Peyer's patch (tissue), 4 donors: Measurements from ENCODE around the gene MET. TPM values are rescaled to one million over a fixed set of nuclear protein-coding genes. Genes with fewer than 3 reads are reported as not detected.

Source experiments
- DNase-seq, 3 donors: peaks; one replicate each; pipeline ENCODE4 v3.0.0-alpha.2; 2017 to 2019
- H3K27ac ChIP-seq, 4 donors: fragments of 200-600 bp; sonication (generic); one replicate each; pipeline ENCODE4 v1.5.1; 2016 to 2019
- H3K27me3 ChIP-seq, 2 donors: fragments of 200-600 bp; sonication (generic); one replicate each; pipeline ENCODE4 v1.5.1; 2019
- H3K36me3 ChIP-seq, 3 donors: fragments of 200-600 bp; sonication (generic); one replicate each; pipeline ENCODE4 v1.5.1; 2016 to 2019
- H3K4me1 ChIP-seq, 4 donors: fragments of 200-600 bp; sonication (generic); one replicate each; pipeline ENCODE4 v1.5.1; 2016 to 2019
- H3K4me3 ChIP-seq, 4 donors: fragments of 200-600 bp; sonication (generic); 1 replicate in 3 of 4; 2 replicates in 1 of 4; pipeline ENCODE4 v1.5.1; 2016 to 2019; ENCODE audit warnings: mild to moderate bottlenecking in 1 of 4
- H3K9me3 ChIP-seq, 4 donors: fragments of 200-600 bp; sonication (generic); one replicate each; pipeline ENCODE4 v1.5.1; 2016 to 2019; ENCODE audit warnings: mild to moderate bottlenecking in 1 of 4
- POLR2A ChIP-seq, 2 donors: fragments of 450-650 bp; IDR thresholded peaks; one replicate each; pipeline ENCODE4 v1.5.1; 2017; ENCODE audit warnings: antibody characterized with exemption in 2 of 2, mild to moderate bottlenecking in 2 of 2, moderate library complexity in 2 of 2
- total RNA-seq, 4 donors: library from RNA; depleted of rRNA; stranded (reverse); fragments of >200 nt; gene quantifications; one replicate each; pipeline ENCODE4 v1.1.0, GENCODE V29; 2016
- TF ChIP-seq, protein P1 (sequence below), 6 experiments: fragments of 450-650 bp in 4 of 6; fragments of 200-600 bp in 2 of 6; sonication (generic) in 1 of 6; IDR thresholded peaks; one replicate each; pipeline ENCODE4 v1.5.1; 2017 to 2019; ENCODE audit warnings: antibody characterized with exemption in 6 of 6, mild to moderate bottlenecking in 3 of 6, moderate library complexity in 1 of 6

MET gene
- total RNA-seq, 4 donors from 2014 or later = 2.5 to 34.0 (median 23.6) TPM

GRCh38 chr7:116699722-116700120 lies 27.7 kb downstream of the MET start:
- Histone ChIP-seq H3K36me3 (no peaks in the 10 kb centered on the region), H3K4me1 (no peaks in the 10 kb centered on the region), H3K27ac (no peak overlapping the region), H3K4me3 (no peak overlapping the region), H3K9me3 (no peaks in the 10 kb centered on the region), H3K27me3 (no peaks in the 10 kb centered on the region)
- no peak for DNase-seq
- no peak for TF ChIP-seq POLR2A (IDR thresholded peaks at IDR 0.05)
- TF ChIP-seq, protein P1, sequence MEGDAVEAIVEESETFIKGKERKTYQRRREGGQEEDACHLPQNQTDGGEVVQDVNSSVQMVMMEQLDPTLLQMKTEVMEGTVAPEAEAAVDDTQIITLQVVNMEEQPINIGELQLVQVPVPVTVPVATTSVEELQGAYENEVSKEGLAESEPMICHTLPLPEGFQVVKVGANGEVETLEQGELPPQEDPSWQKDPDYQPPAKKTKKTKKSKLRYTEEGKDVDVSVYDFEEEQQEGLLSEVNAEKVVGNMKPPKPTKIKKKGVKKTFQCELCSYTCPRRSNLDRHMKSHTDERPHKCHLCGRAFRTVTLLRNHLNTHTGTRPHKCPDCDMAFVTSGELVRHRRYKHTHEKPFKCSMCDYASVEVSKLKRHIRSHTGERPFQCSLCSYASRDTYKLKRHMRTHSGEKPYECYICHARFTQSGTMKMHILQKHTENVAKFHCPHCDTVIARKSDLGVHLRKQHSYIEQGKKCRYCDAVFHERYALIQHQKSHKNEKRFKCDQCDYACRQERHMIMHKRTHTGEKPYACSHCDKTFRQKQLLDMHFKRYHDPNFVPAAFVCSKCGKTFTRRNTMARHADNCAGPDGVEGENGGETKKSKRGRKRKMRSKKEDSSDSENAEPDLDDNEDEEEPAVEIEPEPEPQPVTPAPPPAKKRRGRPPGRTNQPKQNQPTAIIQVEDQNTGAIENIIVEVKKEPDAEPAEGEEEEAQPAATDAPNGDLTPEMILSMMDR (IDR thresholded peaks at IDR 0.05) = no peak

GRCh38 chr7:116702046-116702785 lies 30.2 kb downstream of the MET start:
- TF ChIP-seq, protein P1 (IDR thresholded peaks at IDR 0.05) = no peak
- no peak for TF ChIP-seq POLR2A (IDR thresholded peaks at IDR 0.05)
- DNase-seq = no peak
- H3K27me3 ChIP-seq = no peaks in the 10 kb centered on the region
- H3K27ac ChIP-seq = no peak overlapping the region
- H3K4me1 ChIP-seq = no peaks in the 10 kb centered on the region
- H3K9me3 ChIP-seq = no peaks in the 10 kb centered on the region
- no peak overlapping the region for H3K4me3 ChIP-seq
- no peaks in the 10 kb centered on the region for H3K36me3 ChIP-seq

GRCh38 chr7:116704650-116705228 lies 32.7 kb downstream of the MET start:
- Histone ChIP-seq H3K27ac (no peak overlapping the region), H3K27me3 (no peaks in the 10 kb centered on the region), H3K36me3 (no peaks in the 10 kb centered on the region), H3K4me1 (no peaks in the 10 kb centered on the region), H3K9me3 (no peaks in the 10 kb centered on the region), H3K4me3 (no peak overlapping the region)
- no peak for DNase-seq
- no peak for TF ChIP-seq POLR2A (IDR thresholded peaks at IDR 0.05)
- TF ChIP-seq, protein P1 (IDR thresholded peaks at IDR 0.05) = no peak

DNA sequence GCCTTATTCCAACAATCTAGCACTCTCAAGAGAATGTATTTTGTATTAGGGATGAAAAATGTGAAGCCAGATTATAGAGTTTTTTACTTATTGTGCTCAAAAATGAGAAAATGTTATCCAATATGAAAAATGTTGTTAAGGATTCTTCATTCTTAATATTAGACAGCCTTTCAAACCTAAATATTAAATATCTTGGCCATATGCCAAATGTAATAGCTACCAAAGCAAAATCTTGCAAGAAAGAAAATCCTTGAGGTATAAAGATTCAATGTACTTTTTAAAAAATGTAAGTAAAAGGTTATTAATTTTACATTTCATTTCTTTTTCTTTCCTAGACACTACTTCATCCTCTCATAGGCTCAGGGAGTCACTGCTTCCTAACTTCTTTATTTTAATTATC lies 33.4 kb downstream of the MET start:
- TF ChIP-seq, protein P1 (IDR thresholded peaks at IDR 0.05) = no peak
- no peak for TF ChIP-seq POLR2A (IDR thresholded peaks at IDR 0.05)
- DNase-seq = no peak

GRCh38 chr7:116706668-116707126 lies 34.7 kb downstream of the MET start:
- no peak overlapping the region for H3K27ac ChIP-seq
- no peaks in the 10 kb centered on the region for H3K9me3 ChIP-seq
- peak in 1 of 3 donors; percentile 67 for DNase-seq
- no peak overlapping the region for H3K4me3 ChIP-seq
- TF ChIP-seq POLR2A (IDR thresholded peaks at IDR 0.05) = no peak
- TF ChIP-seq, protein P1 (IDR thresholded peaks at IDR 0.05) = no peak
- H3K36me3 ChIP-seq = no peaks in the 10 kb centered on the region
- no peaks in the 10 kb centered on the region for H3K4me1 ChIP-seq
- no peaks in the 10 kb centered on the region for H3K27me3 ChIP-seq

More for the DNA sequence above, 33.4 kb downstream of the MET start:
- H3K27me3 ChIP-seq = no peaks in the 10 kb centered on the region
- H3K9me3 ChIP-seq = no peaks in the 10 kb centered on the region
- no peaks in the 10 kb centered on the region for H3K36me3 ChIP-seq
- H3K27ac ChIP-seq = no peak overlapping the region
- no peak overlapping the region for H3K4me3 ChIP-seq
- H3K4me1 ChIP-seq = no peaks in the 10 kb centered on the region
